A673 (cell line): Measurements from ENCODE around the gene OR5K4. TPM values are rescaled to one million over a fixed set of nuclear protein-coding genes. Genes with fewer than 3 reads are reported as not detected.

Experiments used
- BruUV-seq: library from RNA; stranded (reverse); fragments of 400-500 nt; replicated peaks from 2 replicates; lab custom pipeline; 2021; lab: Mats Ljungman, UMichigan
- CTCF ChIA-PET: fragments of 300-600 bp; sonication (Branson Sonifier 250); formaldehyde crosslinking; loops from one replicate; lab custom pipeline; 2022; ENCODE audit warnings: antibody characterized with exemption; lab: Charles Lee
- POLR2A ChIA-PET: fragments of 300-600 bp; sonication (Branson Sonifier 250); formaldehyde crosslinking; loops from one replicate; lab custom pipeline; 2022; ENCODE audit warnings: antibody characterized with exemption; ENCODE audit not compliant: low non-redundant PET; lab: Charles Lee
- DNase-seq: peaks from one replicate; pipeline ENCODE4 v3.0.0-alpha.2; 2015; ENCODE audit warnings: low spot score
- H3K27ac ChIP-seq: fragments of 200-600 bp; sonication (generic); 2 replicates; pipeline ENCODE4 v1.5.1; 2016; ENCODE audit warnings: mixed run types, low read depth, mild to moderate bottlenecking, mixed read lengths, antibody characterized with exemption, low read length; ENCODE audit not compliant: poor library complexity, severe bottlenecking
- H3K27me3 ChIP-seq: fragments of 200-600 bp; sonication (generic); replicated peaks from 2 replicates; pipeline ENCODE4 v1.6.1; 2017; ENCODE audit warnings: mixed run types, low read depth, mild to moderate bottlenecking, mixed read lengths, antibody characterized with exemption, low read length; ENCODE audit not compliant: insufficient read depth, poor library complexity
- H3K36me3 ChIP-seq: fragments of 200-600 bp; sonication (generic); 2 replicates; pipeline ENCODE4 v1.6.1; 2016; ENCODE audit warnings: mixed run types, mild to moderate bottlenecking, mixed read lengths, antibody characterized with exemption, low read length; ENCODE audit not compliant: insufficient read depth, poor library complexity, severe bottlenecking
- H3K4me1 ChIP-seq: fragments of 200-600 bp; sonication (generic); 2 replicates; pipeline ENCODE4 v1.6.1; 2017; ENCODE audit warnings: mixed run types, mild to moderate bottlenecking, mixed read lengths, antibody characterized with exemption, low read length; ENCODE audit not compliant: insufficient read depth, poor library complexity, severe bottlenecking
- H3K4me3 ChIP-seq: fragments of 200-600 bp; sonication (generic); 2 replicates; pipeline ENCODE4 v1.5.1; 2016; ENCODE audit warnings: low read depth, mixed run types, mild to moderate bottlenecking, mixed read lengths, low read length; ENCODE audit not compliant: poor library complexity, severe bottlenecking
- H3K9me3 ChIP-seq: fragments of 200-600 bp; sonication (generic); 2 replicates; pipeline ENCODE4 v1.6.1; 2016; ENCODE audit warnings: mixed run types, low read depth, mild to moderate bottlenecking, mixed read lengths, antibody characterized with exemption, low read length; ENCODE audit not compliant: poor library complexity, severe bottlenecking
- EZH2 ChIP-seq: fragments of 200-600 bp; sonication (generic); IDR thresholded peaks from 2 replicates; pipeline ENCODE4 v1.6.1; 2017; ENCODE audit warnings: borderline replicate concordance, low read depth, mild to moderate bottlenecking, mixed read lengths, antibody characterized with exemption, low read length; ENCODE audit not compliant: poor library complexity, severe bottlenecking
- intact Hi-C: fragments of 100-400 bp; cut with micrococcal nuclease; formaldehyde crosslinking; loops from one replicate; pipeline ENCODE4 v1.10.0; 2022; ENCODE audit not compliant: unreplicated experiment
- total RNA-seq: library from RNA; stranded (reverse); gene quantifications from 2 replicates; pipeline ENCODE4 v1.2.3, GENCODE V29; 2021
- TF ChIP-seq, protein P1 (sequence below): fragments of 300-800, 200-600 bp; sonication (generic); conservative IDR thresholded peaks from 2 replicates; pipeline ENCODE4 v1.5.1; 2017; ENCODE audit warnings: low read depth, mild to moderate bottlenecking, antibody characterized with exemption, low read length, moderate library complexity, mixed read lengths

OR5K4 gene
- total RNA-seq, 1 experiment from 2014 or later: not detected

- H3K4me3 ChIP-seq: no peak overlapping the region
- no peaks in the 10 kb centered on the region for H3K4me1 ChIP-seq
- no peak for TF ChIP-seq EZH2
- TF ChIP-seq, protein P1, sequence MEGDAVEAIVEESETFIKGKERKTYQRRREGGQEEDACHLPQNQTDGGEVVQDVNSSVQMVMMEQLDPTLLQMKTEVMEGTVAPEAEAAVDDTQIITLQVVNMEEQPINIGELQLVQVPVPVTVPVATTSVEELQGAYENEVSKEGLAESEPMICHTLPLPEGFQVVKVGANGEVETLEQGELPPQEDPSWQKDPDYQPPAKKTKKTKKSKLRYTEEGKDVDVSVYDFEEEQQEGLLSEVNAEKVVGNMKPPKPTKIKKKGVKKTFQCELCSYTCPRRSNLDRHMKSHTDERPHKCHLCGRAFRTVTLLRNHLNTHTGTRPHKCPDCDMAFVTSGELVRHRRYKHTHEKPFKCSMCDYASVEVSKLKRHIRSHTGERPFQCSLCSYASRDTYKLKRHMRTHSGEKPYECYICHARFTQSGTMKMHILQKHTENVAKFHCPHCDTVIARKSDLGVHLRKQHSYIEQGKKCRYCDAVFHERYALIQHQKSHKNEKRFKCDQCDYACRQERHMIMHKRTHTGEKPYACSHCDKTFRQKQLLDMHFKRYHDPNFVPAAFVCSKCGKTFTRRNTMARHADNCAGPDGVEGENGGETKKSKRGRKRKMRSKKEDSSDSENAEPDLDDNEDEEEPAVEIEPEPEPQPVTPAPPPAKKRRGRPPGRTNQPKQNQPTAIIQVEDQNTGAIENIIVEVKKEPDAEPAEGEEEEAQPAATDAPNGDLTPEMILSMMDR: no peak
- CTCF ChIA-PET: no interaction called here
- peaks cover 34% of the 10 kb centered on the region for H3K27me3 ChIP-seq
- POLR2A ChIA-PET: no interaction called here
- DNase-seq: no peak
- no peak overlapping the region for H3K27ac ChIP-seq
- H3K9me3 ChIP-seq: no peaks in the 10 kb centered on the region
- no peaks in the 10 kb centered on the region for H3K36me3 ChIP-seq
- intact Hi-C loops: loop anchor here (5.0 kb wide), 1 partner anchor 231 kb away; no protein-coding TSS in a partner anchor
- BruUV-seq: no TSS peak
Measured at GRCh38 chr3:98341758-98342157, 11.9 kb upstream of the OR5K4 start.

DNA sequence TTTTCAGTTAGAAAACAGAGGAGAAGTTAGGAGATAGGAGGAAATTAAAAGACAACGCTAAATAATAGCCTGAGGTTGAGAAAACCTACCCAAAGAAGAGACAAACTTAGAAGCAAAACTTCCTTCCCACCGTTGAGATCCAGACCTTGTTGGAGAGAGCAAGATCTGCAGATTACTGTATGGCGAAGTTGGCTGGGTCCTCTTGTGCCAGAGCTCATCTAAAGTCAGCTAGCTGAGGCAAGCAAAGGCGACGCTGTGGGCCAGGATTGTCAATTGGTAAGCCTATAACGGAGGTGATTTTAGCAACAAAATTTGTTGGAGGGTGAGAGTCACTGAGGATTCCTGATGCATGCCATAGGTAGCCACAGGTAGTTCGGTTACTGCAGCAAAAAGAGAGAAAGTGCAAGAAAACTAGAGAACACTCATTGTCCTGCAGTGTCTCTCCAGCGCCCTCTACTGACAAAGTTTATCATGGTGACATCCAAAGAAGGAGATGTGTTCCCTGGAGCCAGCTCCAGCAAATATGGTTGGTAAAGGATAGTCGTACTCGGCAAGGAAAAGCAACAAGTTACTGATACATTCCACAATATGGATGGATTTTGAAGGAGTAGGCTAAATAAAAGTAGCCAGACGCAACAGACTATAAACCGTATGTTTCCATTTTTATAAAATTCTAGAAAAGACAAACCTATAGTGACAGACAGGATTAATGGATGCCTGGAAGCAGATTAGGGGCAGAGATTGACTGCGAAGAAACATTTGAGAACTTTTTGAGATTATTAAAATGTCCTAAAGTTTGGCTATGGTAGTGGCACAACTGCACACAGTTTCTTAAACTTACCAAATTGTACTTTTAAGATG lies 9.8 kb upstream of the OR5K4 start:
- no peak overlapping the region for H3K4me3 ChIP-seq
- intact Hi-C loops: loop anchor here (5.0 kb wide), 1 partner anchor 228 kb away; no protein-coding TSS in a partner anchor
- H3K4me1 ChIP-seq: no peaks in the 10 kb centered on the region
- CTCF ChIA-PET: interaction anchor here (0.7 to 1.0 kb wide), 2 partner anchors 18 to 305 kb away, joined by 5 to 6 read pairs; no protein-coding TSS in a partner anchor
- no peaks in the 10 kb centered on the region for H3K36me3 ChIP-seq
- no TSS peak for BruUV-seq
- no peak overlapping the region for H3K27ac ChIP-seq
- POLR2A ChIA-PET: no interaction called here
- H3K9me3 ChIP-seq: no peaks in the 10 kb centered on the region
- H3K27me3 ChIP-seq: peaks cover 29% of the 10 kb centered on the region
- TF ChIP-seq, protein P1: peak; percentile 83
- TF ChIP-seq EZH2: no peak
- peak; percentile 72 for DNase-seq

- no TSS peak for BruUV-seq
- Histone ChIP-seq H3K27ac (no peak overlapping the region), H3K36me3 (no peaks in the 10 kb centered on the region), H3K4me1 (no peaks in the 10 kb centered on the region), H3K9me3 (no peaks in the 10 kb centered on the region), H3K4me3 (no peak overlapping the region), H3K27me3 (peaks cover 27% of the 10 kb centered on the region)
- ChIA-PET CTCF (no interaction called here), POLR2A (no interaction called here)
- TF ChIP-seq, protein P1: no peak
- intact Hi-C loops: no loop called here
- no peak for DNase-seq
Measured at GRCh38 chr3:98350082-98350481, 3.6 kb upstream of the OR5K4 start.
